GM19452 (cell line): Measurements from ENCODE around the gene TEX14.
"Not testable (repeated sequence)": the region's sequence is repeated elsewhere in the genome, so short reads cannot be mapped to it uniquely, and the experiment has no call there.

Experiments
- ATAC-seq: cut with Tn5 transposase; IDR thresholded peaks from one replicate; pipeline ENCODE4 v1.9.1; 2021; ENCODE audit not compliant: unreplicated experiment

The TEX14 gene

GRCh38 chr17:58692239-58693055 is 602 bp upstream of the TEX14 start, which contains the start of gene RAD51C:
TSS of gene RAD51C (plus strand) at chr17:58692602. CDS start at chr17:58692644, 42 bp downstream.
- ATAC-seq, result peak; percentile 99

GRCh38 chr17:58690033-58690432 is 1.8 kb downstream of the TEX14 start:
- ATAC-seq, result not testable (repeated sequence)

DNA sequence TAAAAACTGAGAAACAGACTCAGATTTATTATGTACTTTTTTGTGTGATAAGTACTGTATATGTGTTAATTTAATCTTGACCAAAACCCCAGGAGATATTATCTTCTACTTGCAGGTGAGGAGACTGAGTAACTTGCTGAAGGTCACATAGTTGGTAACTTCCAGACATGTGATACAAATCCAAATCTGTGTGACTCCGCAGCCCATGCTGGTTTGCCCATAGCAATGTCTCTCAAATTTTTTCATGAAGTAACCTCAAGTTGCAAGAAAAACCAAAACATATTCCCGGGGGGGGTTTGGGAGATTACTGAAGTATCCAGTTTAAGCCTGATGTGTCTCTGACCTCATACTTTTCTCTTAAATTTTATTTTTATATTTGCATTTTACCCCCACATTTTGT is 3.3 kb downstream of the TEX14 start:
- ATAC-seq, result no peak

DNA sequence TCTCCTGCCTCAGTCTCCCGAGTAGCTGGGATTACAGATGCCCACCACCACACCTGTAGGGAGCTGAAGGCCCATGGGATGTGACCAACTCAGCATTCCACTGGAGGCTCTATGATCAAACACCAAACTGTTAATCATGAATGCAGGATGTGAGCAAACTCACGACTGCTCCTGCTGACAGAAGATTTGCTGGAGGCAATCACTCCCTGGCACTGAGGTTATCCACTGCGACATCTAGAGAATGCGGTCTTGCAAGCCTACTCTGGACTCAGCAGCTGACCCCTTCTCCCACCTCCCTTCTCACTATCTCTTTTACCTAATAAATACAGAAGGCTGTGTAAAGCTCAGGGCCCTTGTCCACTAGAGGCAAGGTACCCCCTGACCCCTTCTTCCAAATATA is 4.9 kb downstream of the TEX14 start:
- ATAC-seq, result no peak

GRCh38 chr17:58684462-58684861 is 7.4 kb downstream of the TEX14 start:
- ATAC-seq, result not testable (repeated sequence)

DNA sequence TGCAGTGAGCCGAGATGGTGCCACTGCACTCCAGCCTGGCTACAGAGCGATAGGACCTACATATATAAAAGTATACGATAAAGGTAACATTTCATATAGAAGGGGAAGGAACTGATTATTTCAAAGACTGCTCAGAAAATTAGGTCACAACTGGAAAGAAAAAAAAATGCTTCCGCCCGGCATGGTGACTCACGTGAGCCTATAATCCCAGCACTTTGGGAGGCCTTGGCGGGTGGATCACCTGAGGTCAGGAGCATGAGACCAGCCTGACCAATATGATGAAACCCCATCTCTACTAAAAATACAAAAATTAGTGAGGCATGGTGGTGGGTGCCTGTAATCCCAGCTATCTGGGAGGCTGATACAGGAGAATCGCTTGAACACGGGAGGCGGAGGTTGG is 7.8 kb downstream of the TEX14 start:
- no peak for ATAC-seq

DNA sequence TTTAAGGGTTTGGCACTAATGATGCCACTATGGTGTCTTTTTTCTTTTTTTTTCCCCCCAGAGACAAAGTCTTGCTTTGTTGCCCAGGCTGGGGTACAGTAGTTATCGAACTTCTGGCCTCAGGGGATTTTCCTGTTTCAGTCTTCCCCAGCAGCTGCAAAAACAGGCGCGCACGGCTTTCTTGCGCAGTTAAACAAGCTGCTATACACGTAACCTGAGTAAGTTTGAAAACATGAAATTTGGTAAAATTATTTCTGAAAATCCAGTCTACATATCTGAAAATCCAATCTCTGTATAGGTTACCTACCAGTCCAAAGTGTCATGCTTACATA is 11.8 kb downstream of the TEX14 start:
- ATAC-seq, result no peak

DNA sequence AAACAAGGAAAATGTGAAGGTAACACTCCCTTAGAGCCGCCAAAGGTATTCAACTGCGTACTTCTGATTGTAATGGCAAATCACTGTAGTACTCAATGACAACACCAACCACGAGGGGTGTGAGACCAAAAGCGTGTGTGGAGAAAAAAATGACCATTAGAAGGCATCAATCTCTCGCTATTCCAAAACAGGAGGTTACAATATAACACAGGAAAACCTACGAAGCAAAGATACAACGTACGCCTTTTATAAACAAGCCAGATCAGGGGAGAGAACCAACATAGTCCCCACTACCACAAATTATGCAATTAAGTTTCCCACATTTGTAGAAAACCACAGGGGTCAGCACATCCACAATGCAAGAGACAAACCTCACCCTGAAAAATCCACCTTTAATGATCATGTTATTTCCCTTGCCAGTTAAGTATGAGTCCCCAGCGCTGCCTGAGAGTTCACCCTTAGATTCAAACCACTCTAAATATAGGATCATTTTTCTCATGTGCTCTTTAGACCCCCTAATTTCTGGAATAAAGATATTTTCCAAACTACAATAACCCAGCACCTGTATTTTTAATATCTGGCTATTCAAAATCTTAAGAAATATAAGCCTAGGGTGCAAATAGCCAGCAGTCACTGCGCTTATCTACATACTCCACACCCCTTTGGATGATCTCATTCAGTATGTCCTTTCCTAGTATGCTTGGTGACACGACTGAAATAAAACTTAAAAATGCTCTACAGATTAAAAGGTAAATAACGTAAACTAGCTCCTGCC is 12.4 kb downstream of the TEX14 start:
- ATAC-seq, result no peak

DNA sequence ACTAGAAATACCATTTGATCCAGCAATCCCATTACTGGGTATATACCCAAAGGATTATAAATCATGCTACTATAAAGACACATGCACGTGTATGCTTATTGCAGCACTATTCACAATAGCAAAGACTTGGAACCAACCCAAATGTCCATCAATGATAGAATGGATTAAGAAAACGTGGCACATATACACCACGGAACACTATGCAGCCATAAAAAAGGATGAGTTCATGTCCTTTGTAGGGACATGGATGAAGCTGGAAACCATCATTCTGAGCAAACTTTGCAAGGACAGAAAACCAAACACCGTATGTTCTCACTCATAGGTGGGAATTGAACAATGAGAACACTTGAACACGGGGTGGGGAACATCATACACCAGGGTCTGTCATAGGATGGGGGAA is 13.6 kb downstream of the TEX14 start:
- ATAC-seq, result not testable (repeated sequence)

- no peak for ATAC-seq
These were observed 14.5 kb downstream of the TEX14 start for GRCh38 chr17:58677194-58677880.

- no peak for ATAC-seq
These were observed 19.9 kb downstream of the TEX14 start for GRCh38 chr17:58671969-58672368.

DNA sequence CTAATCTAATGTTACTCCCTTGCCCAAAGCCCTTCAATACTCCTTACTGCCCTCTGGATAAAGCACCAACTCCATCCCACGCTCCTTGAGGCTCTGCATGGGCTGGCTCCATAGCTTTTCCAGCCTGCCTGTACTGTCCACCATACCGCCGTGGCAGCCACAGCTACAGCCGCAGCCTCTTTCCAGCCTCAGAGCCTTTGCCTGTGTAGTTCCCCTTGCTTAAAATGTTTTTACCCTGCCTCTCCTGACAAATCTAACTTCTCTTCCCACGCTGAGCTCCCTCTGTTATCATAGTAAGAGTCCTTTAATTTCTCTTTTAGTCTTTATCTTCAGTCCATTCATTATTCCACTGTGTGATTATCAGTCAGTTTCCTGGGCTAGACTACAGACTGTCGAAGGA is 22.0 kb downstream of the TEX14 start:
- ATAC-seq, result no peak

DNA sequence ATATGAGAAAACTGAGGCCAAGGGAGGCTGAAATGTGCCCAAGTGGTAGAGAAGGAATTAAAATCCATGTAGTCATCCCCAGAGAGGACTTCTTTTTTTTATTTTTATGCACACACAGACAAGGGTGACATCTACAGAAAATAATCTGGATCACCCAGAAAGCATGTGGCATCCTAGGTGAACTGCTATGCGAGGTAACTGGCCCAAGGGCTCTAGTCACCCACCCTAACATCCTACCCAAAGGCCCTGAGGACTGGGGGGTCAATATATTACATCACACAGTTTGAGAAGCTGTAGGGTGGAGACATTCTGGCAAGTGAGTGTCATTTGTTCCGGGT is 23.3 kb downstream of the TEX14 start:
- no peak for ATAC-seq

DNA sequence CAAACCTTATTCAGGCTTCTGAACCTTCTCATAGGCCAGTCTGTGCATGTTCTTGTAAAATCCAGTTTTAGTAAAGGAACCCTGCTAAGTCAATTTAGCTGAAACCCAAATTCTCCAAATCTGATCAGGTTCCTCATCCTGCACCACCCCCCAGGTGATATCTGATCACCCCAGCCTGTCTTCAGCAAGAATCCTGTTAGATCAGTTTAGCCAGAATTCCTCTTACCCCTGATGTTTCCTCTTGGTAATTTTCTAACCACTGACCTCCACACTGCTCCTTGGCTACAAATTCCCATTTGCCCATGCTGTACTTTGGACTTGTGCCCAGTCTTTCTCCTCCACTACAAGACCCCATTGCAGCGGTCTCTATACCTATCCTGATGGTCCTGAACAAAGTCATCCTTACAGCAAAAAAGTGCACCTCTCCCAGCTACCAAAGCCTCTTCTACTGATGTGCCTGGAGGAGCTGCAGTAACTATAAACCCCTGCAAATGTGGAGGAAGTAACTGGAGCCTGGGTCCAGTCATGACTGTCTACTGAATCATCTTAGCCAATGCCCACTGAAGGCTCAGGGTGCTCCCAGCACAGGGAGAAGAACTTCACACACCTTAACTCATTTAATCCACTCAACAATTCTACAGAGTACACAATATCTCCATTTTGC is 23.8 kb downstream of the TEX14 start:
- no peak for ATAC-seq

DNA sequence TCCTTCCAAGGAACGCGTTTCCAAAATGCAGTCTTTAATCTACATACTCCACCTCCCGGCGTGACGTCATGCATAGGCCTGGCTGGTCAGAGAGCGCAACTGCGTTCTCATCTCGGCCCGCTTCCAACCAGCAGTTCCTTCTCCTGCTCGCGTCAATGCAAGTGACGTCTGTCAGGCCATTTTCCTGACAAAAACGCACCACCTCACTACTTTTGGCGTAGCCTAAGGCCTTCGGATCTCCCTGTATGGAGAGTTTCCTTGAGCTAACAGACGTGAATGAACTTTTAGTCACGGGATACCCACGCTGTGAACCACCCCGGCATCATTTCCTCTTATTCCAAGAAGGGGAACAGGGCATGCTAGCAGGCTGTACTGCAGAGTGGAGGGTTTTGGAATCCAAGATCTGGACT is 25.0 kb downstream of the TEX14 start:
- ATAC-seq, result no peak

- ATAC-seq, result no peak
These were observed 25.6 kb downstream of the TEX14 start for GRCh38 chr17:58665946-58666857.

DNA sequence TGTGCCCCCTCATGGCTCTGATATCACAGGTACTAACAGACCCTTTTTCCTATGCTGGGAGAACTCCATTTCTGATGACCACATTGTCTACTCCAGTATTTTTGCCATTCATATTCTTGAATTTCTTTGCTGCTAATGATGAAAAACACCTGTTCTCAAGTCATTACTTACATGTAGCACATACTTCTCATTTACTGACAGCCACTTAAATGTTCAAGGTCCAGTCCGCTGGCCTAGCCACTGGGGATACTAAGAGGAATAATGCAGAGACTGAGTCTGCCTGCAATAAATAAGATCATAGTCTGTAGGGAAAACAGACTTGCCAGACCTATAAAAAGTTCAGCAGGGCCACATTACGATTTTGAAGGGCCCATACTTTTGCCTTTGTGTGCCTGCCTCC is 27.5 kb downstream of the TEX14 start:
- ATAC-seq, result no peak

DNA sequence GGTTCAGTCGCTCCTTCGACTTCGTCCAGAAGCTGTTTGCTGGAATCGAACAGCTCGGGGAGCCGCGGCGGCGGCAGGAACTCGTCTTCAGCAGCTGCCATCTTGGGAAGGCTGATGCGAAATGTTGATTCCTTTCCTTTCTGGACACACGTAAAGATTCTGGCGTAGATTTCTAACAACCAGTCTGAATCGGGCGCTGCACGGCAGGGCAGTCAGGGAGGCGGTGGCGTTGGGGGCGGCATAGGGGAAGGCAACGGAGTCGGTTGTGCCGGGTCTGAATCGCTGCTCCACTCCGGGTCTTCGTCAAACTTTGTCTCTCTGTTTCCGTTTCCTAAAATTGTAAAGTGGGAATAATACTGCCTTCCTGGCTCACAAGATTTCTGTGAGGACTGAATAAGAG is 30.3 kb downstream of the TEX14 start:
- ATAC-seq, result no peak

GRCh38 chr17:58660621-58661020 is 31.2 kb downstream of the TEX14 start:
- ATAC-seq, result no peak

DNA sequence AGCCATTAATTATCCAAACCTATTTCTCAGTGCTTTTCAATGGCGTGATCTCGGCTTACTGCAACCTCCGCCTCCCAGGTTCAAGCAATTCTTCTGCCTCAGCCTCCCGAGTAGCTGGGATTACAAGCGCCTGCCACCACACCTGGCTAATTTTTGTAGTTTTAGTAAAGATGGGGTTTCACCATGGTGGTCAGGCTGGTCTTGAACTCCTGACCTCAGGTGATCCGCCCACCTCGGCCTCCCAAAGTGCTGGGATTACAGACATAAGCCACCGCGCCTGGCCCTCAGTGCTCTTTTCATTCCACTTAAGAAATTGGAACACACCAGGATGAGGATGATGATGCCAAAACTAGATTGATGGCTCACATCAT is 32.1 kb downstream of the TEX14 start:
- ATAC-seq, result not testable (repeated sequence)
